Upper lobe of right lung (tissue), 1 donor: Measurements from ENCODE around the gene CFAP92. TPM values are rescaled to one million over a fixed set of nuclear protein-coding genes. Genes with fewer than 3 reads are reported as not detected.
A peak's percentile ranks its signal among the peaks of the same experiment; 100 is the strongest.

Source experiments
- ATAC-seq: fragments of 200-7000 bp; cut with Tn5 transposase; one replicate; pipeline ENCODE4 v1.9.1; 2020; ENCODE audit warnings: mild to moderate bottlenecking, moderate library complexity
- DNase-seq: peaks from one replicate; pipeline ENCODE4 v3.0.0-alpha.2; 2020
- H3K27ac ChIP-seq: fragments of 200-600 bp; one replicate; pipeline ENCODE4 v1.8.0; 2022
- H3K27me3 ChIP-seq: fragments of 200-600 bp; one replicate; pipeline ENCODE4 v1.8.0; 2022; ENCODE audit warnings: mild to moderate bottlenecking
- H3K36me3 ChIP-seq: fragments of 200-600 bp; one replicate; pipeline ENCODE4 v1.8.0; 2022
- H3K4me1 ChIP-seq: fragments of 200-600 bp; one replicate; pipeline ENCODE4 v1.8.0; 2022
- H3K4me3 ChIP-seq: fragments of 200-600 bp; one replicate; pipeline ENCODE4 v1.8.0; 2022; ENCODE audit warnings: mild to moderate bottlenecking
- H3K9me3 ChIP-seq: fragments of 200-600 bp; one replicate; pipeline ENCODE4 v1.8.0; 2022
- CTCF ChIP-seq: fragments of 200-600 bp; IDR thresholded peaks from one replicate; pipeline ENCODE4 v1.8.0; 2022; ENCODE audit warnings: antibody characterized with exemption
- intact Hi-C: fragments of 100-400 bp; cut with DNase I; formaldehyde crosslinking; loops from one replicate; pipeline ENCODE4 v1.11.0; 2022
- total RNA-seq: library from RNA; stranded (reverse); fragmentation: NEBNext Ultra II Directional; extraction: Animal tissue kit (Norgen Biotek cat#: 25700); gene quantifications from one replicate; pipeline ENCODE4 v1.2.1, GENCODE V29; 2021
- donor health status: DM: no; HTN: yes; CAD: no; lungs with severe emphysema.

The CFAP92 gene
- total RNA-seq, 1 donor from 2014 or later, result 1.9 TPM

- ATAC-seq (no peak), DNase-seq (no peak)
- Histone ChIP-seq H3K9me3 (no peaks in the 10 kb centered on the region), H3K27ac (peak overlapping the region; percentile 85), H3K36me3 (no peaks in the 10 kb centered on the region), H3K4me1 (peaks cover 44% of the 10 kb centered on the region), H3K27me3 (peaks cover 12% of the 10 kb centered on the region), H3K4me3 (peak overlapping the region; percentile 63)
- TF ChIP-seq CTCF, result no peak
- intact Hi-C loops, result no loop called here
Observed at GRCh38 chr3:129002573-129003569, 9.0 kb upstream of the CFAP92 start.

DNA sequence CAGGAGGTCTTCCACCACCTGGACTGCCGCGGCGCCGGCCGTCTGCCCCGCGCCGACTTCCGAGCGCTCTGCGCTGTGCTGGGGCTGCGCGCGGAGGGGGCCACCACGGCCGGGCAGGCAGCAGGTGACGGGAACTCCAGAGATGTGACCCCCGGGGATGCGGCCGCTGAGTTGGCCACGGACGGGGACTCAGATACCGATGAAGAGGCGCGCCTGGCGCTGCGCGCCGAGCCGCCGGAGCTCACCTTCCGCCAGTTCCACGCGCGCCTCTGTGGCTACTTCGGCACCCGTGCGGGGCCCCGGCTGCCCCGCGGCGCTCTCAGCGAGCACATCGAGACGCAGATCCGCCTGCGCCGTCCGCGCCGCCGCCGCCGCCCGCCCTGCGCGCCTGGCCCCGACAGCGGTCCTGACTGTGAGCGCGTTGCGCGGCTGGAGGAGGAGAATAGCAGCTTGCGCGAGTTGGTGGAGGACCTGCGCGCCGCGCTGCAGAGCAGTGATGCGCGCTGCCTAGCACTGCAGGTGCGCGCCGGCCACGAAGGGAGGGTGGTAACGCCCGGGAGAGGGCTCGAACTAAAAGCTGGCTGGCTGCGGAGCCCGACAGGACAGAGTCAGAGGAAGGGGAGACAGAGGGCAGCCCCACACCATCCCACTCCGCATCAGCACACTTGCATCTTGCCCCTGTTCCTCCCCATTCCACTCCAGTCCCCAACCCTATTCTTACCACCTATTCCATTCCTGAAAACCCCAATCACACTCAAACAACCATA, 8.1 kb upstream of the CFAP92 start:
- H3K36me3 ChIP-seq, result no peaks in the 10 kb centered on the region
- peak overlapping the region; percentile 63 for H3K4me3 ChIP-seq
- DNase-seq (no peak), ATAC-seq (peak; percentile 1)
- peaks cover 12% of the 10 kb centered on the region for H3K27me3 ChIP-seq
- peaks cover 35% of the 10 kb centered on the region for H3K4me1 ChIP-seq
- intact Hi-C loops, result no loop called here
- no peak for TF ChIP-seq CTCF
- peak overlapping the region; percentile 85 for H3K27ac ChIP-seq
- H3K9me3 ChIP-seq, result no peaks in the 10 kb centered on the region

DNA sequence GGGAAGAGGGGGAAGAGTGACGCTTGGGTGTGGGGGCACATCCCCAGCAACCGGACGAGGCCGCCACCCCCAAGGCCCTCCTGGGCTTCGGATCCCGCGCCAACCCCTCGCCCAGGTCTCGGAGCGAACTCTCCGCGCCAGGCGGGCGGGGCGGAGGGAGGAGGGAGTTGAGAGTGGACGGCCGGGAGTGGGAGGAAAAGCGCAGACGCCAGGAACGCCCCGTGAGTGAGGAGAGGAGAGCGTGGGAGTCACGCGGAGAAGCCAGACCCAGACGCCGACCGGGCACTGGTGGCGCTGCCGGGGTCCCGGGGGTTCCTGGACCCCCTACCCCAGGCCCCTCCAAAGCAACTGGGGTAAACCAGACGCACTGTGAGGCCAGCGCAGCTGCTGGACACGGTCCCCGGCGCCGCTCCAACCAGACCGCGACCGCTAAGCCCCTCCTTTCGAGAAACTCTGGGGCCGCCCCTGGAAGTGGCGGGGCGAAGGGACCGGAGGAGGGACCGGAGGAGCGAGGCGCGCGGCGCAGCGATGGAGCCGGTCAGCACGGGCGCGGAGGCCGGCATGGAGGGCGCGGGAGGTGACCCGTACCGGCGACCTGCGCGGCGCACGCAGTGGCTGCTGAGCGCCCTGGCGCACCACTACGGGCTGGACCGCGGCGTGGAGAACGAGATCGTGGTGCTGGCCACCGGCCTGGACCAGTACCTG, 7.4 kb upstream of the CFAP92 start, which contains the start of gene EFCC1:
Gene EFCC1 (plus strand): TSS at position 204 of the 705 bp plus-strand sequence. CDS start 325 bp downstream, at position 529.
- peak within 1 kb of the TSS; percentile 63 for H3K4me3 ChIP-seq
- ATAC-seq, result peak; percentile 68
- peaks cover 28% of the 10 kb centered on the region for H3K4me1 ChIP-seq
- H3K27me3 ChIP-seq, result peaks cover 12% of the 10 kb centered on the region
- no peak for TF ChIP-seq CTCF
- no peaks in the 10 kb centered on the region for H3K36me3 ChIP-seq
- peak within 1 kb of the TSS; percentile 85 for H3K27ac ChIP-seq
- intact Hi-C loops, result no loop called here
- DNase-seq, result peak; percentile 84
- no peaks in the 10 kb centered on the region for H3K9me3 ChIP-seq

- Histone ChIP-seq H3K9me3 (no peaks in the 10 kb centered on the region), H3K4me3 (peak overlapping the region; percentile 63), H3K27me3 (peaks cover 12% of the 10 kb centered on the region), H3K27ac (peak overlapping the region; percentile 85), H3K4me1 (peaks cover 22% of the 10 kb centered on the region), H3K36me3 (no peaks in the 10 kb centered on the region)
- TF ChIP-seq CTCF, result no peak
- intact Hi-C loops, result no loop called here
- no peak for DNase-seq
- ATAC-seq, result no peak
Observed at GRCh38 chr3:129000742-129001100, 6.8 kb upstream of the CFAP92 start.

DNA sequence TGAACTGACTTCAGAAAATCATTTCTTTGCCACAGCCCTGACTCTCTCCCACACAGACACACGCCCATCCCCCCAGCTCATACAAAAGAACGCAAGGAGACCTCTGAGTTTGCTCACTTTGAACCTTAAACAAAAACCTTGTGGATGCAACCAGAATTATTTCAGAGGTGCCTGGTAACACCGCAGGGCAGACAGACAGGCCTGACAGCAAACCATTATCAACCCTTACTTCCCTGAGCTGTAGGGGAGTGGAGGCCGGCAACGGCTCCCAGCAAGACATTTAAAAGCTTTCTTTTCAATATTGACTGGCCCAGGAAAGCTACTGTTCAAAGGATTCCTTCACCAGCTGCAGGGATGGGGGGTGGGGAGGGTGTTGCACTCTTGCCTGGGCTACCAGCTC, 5.2 kb upstream of the CFAP92 start:
- H3K4me3 ChIP-seq, result no peak overlapping the region
- TF ChIP-seq CTCF, result no peak
- H3K27ac ChIP-seq, result no peak overlapping the region
- H3K4me1 ChIP-seq, result peaks cover 15% of the 10 kb centered on the region
- no peak for ATAC-seq
- H3K27me3 ChIP-seq, result peaks cover 12% of the 10 kb centered on the region
- no peaks in the 10 kb centered on the region for H3K36me3 ChIP-seq
- no peaks in the 10 kb centered on the region for H3K9me3 ChIP-seq
- DNase-seq, result no peak
- intact Hi-C loops, result no loop called here
